Activated CD4-positive, CD25-positive, alpha-beta regulatory T cell treated with anti-CD3 and anti-CD28 coated beads, Interleukin-2, amount 50 U/mL, for 72 hours (primary cell): Measurements from ENCODE around the gene GHRL.

Source experiments
- DNase-seq: peaks from one replicate; pipeline ENCODE4 v3.0.0; 2021

GHRL gene

DNA sequence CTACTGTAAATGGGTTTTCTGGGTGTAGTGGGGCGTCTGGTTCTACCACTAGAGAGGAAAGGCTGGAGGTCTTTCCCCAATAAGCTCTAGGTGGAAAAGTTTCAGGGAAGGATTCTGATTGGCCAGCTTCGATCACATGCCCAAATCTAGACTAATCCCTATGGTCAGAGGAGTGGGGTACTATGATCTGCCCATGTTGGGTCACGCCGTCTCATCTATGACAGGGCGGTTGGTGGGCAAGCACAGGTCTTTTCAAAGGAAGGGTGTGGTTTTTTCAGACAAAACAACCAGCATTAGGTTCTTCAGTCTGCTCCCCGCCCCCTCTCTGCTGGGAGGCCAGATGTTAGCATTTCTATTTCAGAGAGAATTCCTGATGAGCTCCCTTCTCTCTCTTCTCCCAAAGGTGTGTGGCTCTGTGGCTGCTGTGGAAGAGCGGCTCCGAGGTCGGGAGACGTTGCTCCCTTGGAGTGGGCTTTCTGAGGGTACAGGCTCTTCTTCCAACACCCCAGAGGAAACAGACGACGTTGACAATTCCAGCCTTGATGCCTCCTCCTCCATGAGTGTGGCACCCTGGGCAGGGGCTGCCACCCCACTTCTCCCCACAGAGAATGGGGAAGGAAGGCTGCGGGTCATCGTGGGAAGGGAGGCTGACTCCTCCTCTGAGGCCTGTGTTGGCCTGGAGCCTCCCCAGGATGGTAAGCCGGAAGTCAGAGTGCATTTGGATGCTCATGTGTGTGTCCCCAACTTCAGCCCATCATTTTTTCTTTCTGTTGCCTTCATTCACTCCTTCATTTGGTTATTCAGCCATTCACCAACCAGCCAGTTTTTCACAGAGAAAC lies 54.2 kb downstream of the GHRL start:
- DNase-seq = no peak
